GM10847 (cell line): ENCODE data around the gene MT1F.

Experiments used
- POLR2A ChIP-seq: IDR thresholded peaks from 2 replicates; pipeline ENCODE4 v1.6.1; 2011; ENCODE audit not compliant: insufficient read length; ENCODE audit errors: extremely low read depth

Gene MT1F

DNA sequence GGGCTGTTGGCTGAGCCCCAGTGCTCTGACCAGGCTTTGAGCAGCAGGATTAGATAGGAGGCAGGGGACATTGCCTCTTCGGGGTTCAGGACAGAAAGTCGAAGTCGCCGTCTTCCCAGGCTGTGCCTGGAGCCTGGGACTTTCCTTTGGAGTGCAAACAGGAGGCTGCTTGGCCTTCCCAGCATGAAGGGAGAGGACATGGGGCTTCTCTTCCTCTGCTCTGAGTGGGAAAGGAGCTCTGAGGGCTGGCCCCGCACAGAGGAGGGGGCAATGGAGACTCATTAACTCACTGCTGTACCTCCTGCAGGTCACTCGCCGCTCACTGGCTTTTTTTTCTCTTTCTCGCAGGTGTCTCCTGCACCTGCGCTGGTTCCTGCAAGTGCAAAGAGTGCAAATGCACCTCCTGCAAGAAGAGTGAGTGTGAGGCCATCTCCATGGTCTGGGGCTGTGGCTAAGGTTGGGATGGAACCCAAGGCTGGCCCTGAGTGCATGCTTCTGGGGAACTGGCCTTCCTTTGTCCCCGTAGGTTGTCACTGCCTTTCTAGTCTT lies 642 bp downstream of the MT1F start:
- TF ChIP-seq POLR2A: no peak

GRCh38 chr16:56662357-56663354 lies 4.9 kb downstream of the MT1F start:
- TF ChIP-seq POLR2A: no peak

DNA sequence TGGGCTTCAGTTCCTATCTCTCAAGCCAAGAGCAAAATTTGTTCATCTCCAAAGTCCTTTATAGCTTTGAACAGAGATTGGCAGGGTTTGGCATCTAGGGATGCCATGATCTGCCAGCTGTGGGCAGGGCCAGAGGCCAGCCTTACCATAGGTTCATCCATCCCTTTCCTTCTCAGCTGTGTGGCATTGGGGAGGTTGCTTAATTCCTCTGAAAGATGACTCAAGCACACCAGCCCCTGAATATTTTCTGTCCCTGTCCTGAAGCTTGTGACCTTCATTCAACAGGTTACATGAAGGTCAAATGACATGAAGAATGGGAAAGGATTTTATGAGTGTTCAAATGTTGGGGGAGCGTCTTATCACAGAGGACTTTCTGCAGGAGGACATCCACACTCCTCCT lies 6.7 kb downstream of the MT1F start:
- TF ChIP-seq POLR2A: no peak

- no peak for TF ChIP-seq POLR2A
Measured at GRCh38 chr16:56667581-56668571, 10.1 kb downstream of the MT1F start, which contains the start of gene MT1G. TSS of gene MT1G (minus strand) at chr16:56668065. CDS start at chr16:56667993, 72 bp downstream.

- TF ChIP-seq POLR2A: no peak
Measured at GRCh38 chr16:56669005-56669839, 11.5 kb downstream of the MT1F start, which contains the start of gene MT1H. TSS of gene MT1H (plus strand) at chr16:56669814. CDS start at chr16:56669885, 71 bp downstream.

DNA sequence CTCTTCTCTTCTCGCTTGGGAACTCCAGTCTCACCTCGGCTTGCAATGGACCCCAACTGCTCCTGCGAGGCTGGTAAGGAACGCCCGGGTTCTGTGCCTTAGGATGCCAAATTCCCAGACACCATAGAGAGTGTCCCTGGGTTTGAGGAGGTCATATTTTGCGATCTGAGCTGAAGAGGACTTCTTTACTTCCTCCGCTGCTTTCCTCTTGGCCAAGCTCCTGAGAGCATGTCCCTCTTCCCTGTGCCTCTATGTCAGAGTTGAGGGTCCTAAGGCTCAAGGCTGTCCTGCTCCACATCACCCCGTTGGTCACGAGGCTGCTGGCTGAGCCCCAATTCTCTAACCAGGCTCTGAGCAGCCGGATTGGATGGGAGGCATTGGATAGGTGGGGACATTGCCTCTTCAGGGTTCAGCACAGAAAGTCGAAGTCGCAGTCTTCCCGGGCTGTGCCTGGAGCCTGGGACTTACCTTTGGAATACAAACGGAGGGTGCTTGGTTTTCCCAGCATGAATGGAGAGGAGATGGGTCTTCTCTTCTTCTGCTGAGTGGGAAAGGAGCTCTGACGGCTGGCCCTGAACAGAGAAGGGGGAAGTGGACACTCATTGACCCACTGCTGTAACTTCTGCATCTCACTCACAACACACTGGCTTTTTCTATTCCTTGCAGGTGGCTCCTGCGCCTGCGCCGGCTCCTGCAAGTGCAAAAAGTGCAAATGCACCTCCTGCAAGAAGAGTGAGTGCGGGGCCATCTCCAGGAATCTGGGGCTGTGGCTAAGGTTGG lies 12.3 kb downstream of the MT1F start:
- TF ChIP-seq POLR2A: no peak

DNA sequence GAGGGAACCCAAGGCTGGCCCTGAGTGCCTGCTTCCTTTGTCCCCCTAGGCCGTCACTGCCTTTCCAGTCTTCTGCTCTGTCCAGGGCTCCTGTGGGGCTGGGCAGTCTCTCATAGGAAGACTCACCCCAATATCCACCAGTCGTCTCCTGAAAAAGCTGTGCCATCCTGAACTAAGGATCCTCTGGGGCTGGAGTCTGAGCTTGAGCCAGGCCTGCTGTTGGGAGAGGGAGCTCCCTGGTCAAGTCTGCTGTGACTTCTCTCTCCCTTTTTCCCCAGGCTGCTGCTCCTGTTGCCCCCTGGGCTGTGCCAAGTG lies 12.8 kb downstream of the MT1F start:
- TF ChIP-seq POLR2A: no peak

DNA sequence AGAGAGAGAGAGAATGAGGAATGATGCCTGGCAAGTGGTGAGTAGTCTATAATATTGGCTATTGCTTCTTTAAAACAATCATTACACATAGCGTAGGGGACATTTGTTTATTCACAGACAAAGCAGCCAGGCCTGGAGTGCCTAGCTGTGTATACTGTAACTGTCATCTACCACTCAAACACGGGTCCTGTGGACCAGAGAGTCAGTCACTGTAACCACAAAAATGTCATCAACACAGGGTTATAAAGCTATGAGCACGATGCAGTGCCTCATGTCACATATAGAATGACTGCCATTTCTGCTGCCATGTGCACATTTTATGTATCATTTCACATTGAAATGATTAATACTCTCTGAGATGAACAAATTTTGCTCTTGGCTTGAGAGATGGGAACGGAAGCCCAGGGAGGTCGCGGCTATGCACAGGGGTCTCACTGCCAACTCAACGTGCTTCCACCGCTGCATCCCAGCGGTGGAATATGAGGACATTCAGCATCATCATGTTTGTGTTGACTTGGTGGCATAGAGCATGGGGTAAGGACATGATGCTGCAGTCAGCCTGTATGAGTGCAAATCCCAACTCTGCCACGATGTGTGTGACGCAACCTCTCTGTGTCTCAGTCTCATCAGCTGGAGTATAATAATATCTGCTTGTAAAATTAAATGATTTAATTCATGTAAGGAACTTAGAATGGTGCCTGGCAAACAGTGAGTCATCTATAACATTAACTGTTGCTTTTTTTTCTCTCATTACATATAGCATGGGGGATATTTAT lies 15.2 kb downstream of the MT1F start:
- TF ChIP-seq POLR2A: no peak

DNA sequence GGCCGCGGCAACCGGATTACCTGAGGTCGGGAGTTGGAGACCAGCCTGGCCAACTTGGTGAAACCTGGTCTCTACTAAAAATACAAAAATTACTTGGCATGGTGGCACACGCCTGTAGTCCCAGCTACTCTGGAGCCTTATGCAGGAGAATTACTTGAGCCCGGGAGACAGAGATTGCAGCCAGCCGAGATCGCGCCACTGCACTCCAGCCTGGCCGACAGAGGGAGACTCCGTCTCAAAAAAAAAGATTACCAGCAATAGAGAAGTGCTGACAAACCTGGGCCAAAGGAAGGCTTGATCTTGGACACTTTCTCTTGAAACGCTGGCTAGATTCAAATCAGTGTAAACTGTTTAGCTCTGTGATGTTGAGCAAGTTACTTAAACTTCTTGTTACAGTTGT lies 16.2 kb downstream of the MT1F start:
- TF ChIP-seq POLR2A: no peak

GRCh38 chr16:56675685-56676210 lies 18.0 kb downstream of the MT1F start:
- no peak for TF ChIP-seq POLR2A

DNA sequence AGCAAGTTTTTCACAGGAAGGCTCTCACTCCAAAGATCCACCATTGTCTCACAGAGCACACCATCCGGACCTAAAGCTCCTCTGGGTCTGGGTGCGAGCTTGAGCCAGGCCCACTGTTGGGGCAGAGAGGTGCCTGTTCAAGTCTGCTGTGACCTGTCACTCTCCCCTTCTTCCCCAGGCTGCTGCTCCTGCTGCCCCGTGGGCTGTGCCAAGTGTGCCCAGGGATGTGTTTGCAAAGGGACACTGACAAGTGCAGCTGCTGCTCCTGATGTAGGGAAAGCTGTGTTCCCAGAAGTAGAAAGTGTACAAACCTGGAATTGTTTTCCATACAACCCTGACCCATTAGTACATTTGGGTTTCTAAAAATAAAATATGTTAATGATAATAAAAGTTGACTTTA lies 19.7 kb downstream of the MT1F start:
- no peak for TF ChIP-seq POLR2A

GRCh38 chr16:56679078-56679730 lies 21.4 kb downstream of the MT1F start:
- no peak for TF ChIP-seq POLR2A
